ENCODE data around the gene CCDC6. TPM values are rescaled to one million over a fixed set of nuclear protein-coding genes. Genes with fewer than 3 reads are reported as not detected.

The CCDC6 gene
- total RNA-seq, 2 experiments from 2014 or later, result 9.5 to 25.4 TPM

- H2AFZ ChIP-seq (ENCODE audit: low read length), result peak overlapping the region; percentile 98
- CTCF ChIA-PET (ENCODE audit: unreplicated experiment), result interaction anchor here (1.0 to 2.1 kb wide), 3 partner anchors 42 to 76 kb away, joined by 3 to 9 read pairs (median 5); no protein-coding TSS in a partner anchor
- DNase-seq (ENCODE audit: low spot score), result no peak
- no peaks in the 10 kb centered on the region for H3K9me3 ChIP-seq (ENCODE audit: low read length)
- H3K4me1 ChIP-seq (ENCODE audit: insufficient read depth, low read length, poor library complexity, severe bottlenecking), result peaks cover 35% of the 10 kb centered on the region
- BruUV-seq (replicated peaks), result no TSS peak
- intact Hi-C loops (cut with micrococcal nuclease; ENCODE audit: unreplicated experiment), result loop anchor here (2.0 to 10.0 kb wide), 3 partner anchors 297 to 1643 kb away; partner anchors contain the start of genes CISD1 and IPMK
- H3K79me2 ChIP-seq (ENCODE audit: insufficient read depth, low read depth, low read length), result peaks cover 37% of the 10 kb centered on the region; the same call in 1 of the 2 replicates
- POLR2A ChIA-PET, result interaction anchor here (0.7 to 4.7 kb wide), 10 partner anchors 21 to 170 kb away, joined by 3 to 51 read pairs (median 3); no protein-coding TSS in a partner anchor
- TF ChIP-seq EZH2phosphoT487 (IDR thresholded peaks at IDR 0.05; ENCODE audit: borderline replicate concordance, low read depth, low read length) (no peak), CTCF (conservative IDR thresholded peaks at IDR 0.05; ENCODE audit: low read length) (no peak)
- peak overlapping the region; percentile 90 for H3K4me2 ChIP-seq (ENCODE audit: low read length)
- H4K20me1 ChIP-seq (ENCODE audit: insufficient read depth, low read length), result peaks cover 15% of the 10 kb centered on the region
- H3K4me3 ChIP-seq (ENCODE audit: low read depth, low read length, poor library complexity, severe bottlenecking), result peak overlapping the region; percentile 100
- H3K36me3 ChIP-seq (ENCODE audit: insufficient read depth, low read length), result peaks cover 10% of the 10 kb centered on the region; the same call in 1 of the 2 replicates
- no peaks in the 10 kb centered on the region for H3K9me2 ChIP-seq (ENCODE audit: insufficient read depth, low read length)
- peak overlapping the region; percentile 77 for H3K27ac ChIP-seq (ENCODE audit: low read depth, low read length, poor library complexity, severe bottlenecking)
Measured at GRCh38 chr10:59907537-59907917, 1.2 kb upstream of the CCDC6 start.

GRCh38 chr10:59905731-59906416, 482 bp downstream of the CCDC6 start:
- ChIA-PET CTCF (ENCODE audit: unreplicated experiment) (interaction anchor here (0.9 to 1.9 kb wide), 7 partner anchors 15 to 333 kb away, joined by 3 to 10 read pairs (median 4); no protein-coding TSS in a partner anchor), POLR2A (interaction anchor here (0.6 to 4.7 kb wide), 8 partner anchors 30 to 306 kb away, joined by 3 to 51 read pairs (median 4); no protein-coding TSS in a partner anchor)
- peak; percentile 26 for DNase-seq (ENCODE audit: low spot score)
- H3K36me3 ChIP-seq (ENCODE audit: insufficient read depth, low read length), result peaks cover 20% of the 10 kb centered on the region; the same call in 1 of the 2 replicates
- peaks cover 15% of the 10 kb centered on the region for H4K20me1 ChIP-seq (ENCODE audit: insufficient read depth, low read length)
- H3K4me3 ChIP-seq (ENCODE audit: low read depth, low read length, poor library complexity, severe bottlenecking), result peak overlapping the region; percentile 100
- peak overlapping the region; percentile 77 for H3K27ac ChIP-seq (ENCODE audit: low read depth, low read length, poor library complexity, severe bottlenecking)
- no peaks in the 10 kb centered on the region for H3K9me3 ChIP-seq (ENCODE audit: low read length)
- TF ChIP-seq EZH2phosphoT487 (IDR thresholded peaks at IDR 0.05; ENCODE audit: borderline replicate concordance, low read depth, low read length), result no peak
- no peak for TF ChIP-seq CTCF (conservative IDR thresholded peaks at IDR 0.05; ENCODE audit: low read length)
- H2AFZ ChIP-seq (ENCODE audit: low read length), result peak overlapping the region; percentile 57; the same call in 1 of the 2 replicates
- no peaks in the 10 kb centered on the region for H3K9me2 ChIP-seq (ENCODE audit: insufficient read depth, low read length)
- peaks cover 45% of the 10 kb centered on the region for H3K4me1 ChIP-seq (ENCODE audit: insufficient read depth, low read length, poor library complexity, severe bottlenecking)
- peak overlapping the region; percentile 90 for H3K4me2 ChIP-seq (ENCODE audit: low read length)
- H3K79me2 ChIP-seq (ENCODE audit: insufficient read depth, low read depth, low read length), result peaks cover 51% of the 10 kb centered on the region; the same call in 1 of the 2 replicates
- no TSS peak for BruUV-seq (replicated peaks)
- intact Hi-C loops (cut with micrococcal nuclease; ENCODE audit: unreplicated experiment), result loop anchor here (1.0 to 10.0 kb wide), 7 partner anchors 21 to 1641 kb away; partner anchors contain the start of genes CISD1 and IPMK

Measured in OCI-LY7 (cell line).